GM19463 (cell line): ENCODE data around the gene CCL19.
"Not testable (repeated sequence)": the region's sequence is repeated elsewhere in the genome, so short reads cannot be mapped to it uniquely, and the experiment has no call there.

ENCODE experiments used
- ATAC-seq: cut with Tn5 transposase; IDR thresholded peaks from one replicate; pipeline ENCODE4 v1.9.1; 2021; ENCODE audit warnings: mild to moderate bottlenecking, moderate library complexity; ENCODE audit not compliant: unreplicated experiment

Gene CCL19

GRCh38 chr9:34690983-34691935 lies at the start of gene CCL19:
Gene CCL19 (minus strand): TSS chr9:34691276. CDS start chr9:34691139, 137 bp downstream.
- no peak for ATAC-seq

GRCh38 chr9:34740176-34740575 lies 49.1 kb upstream of the CCL19 start:
- not testable (repeated sequence) for ATAC-seq

- no peak for ATAC-seq
These were observed 46.7 kb upstream of the CCL19 start for GRCh38 chr9:34737677-34738260.

- ATAC-seq: no peak
These were observed 43.6 kb upstream of the CCL19 start for GRCh38 chr9:34734720-34735119.

GRCh38 chr9:34732886-34733285 lies 41.8 kb upstream of the CCL19 start:
- ATAC-seq: no peak

GRCh38 chr9:34732478-34732877 lies 41.4 kb upstream of the CCL19 start:
- ATAC-seq: no peak

- no peak for ATAC-seq
These were observed 32.1 kb upstream of the CCL19 start for GRCh38 chr9:34723141-34723540.

- not testable (repeated sequence) for ATAC-seq
These were observed 28.6 kb upstream of the CCL19 start for GRCh38 chr9:34719769-34720025.

- ATAC-seq: no peak
These were observed 28.1 kb upstream of the CCL19 start for GRCh38 chr9:34719021-34719768.

GRCh38 chr9:34717996-34718614 lies 27.0 kb upstream of the CCL19 start:
- no peak for ATAC-seq

- no peak for ATAC-seq
These were observed 25.6 kb upstream of the CCL19 start for GRCh38 chr9:34716711-34717110.

- ATAC-seq: no peak
These were observed 24.7 kb upstream of the CCL19 start for GRCh38 chr9:34715639-34716215.

GRCh38 chr9:34714007-34714406 lies 22.9 kb upstream of the CCL19 start:
- ATAC-seq: no peak

- ATAC-seq: no peak
These were observed 21.1 kb upstream of the CCL19 start for GRCh38 chr9:34712140-34712539.

GRCh38 chr9:34710023-34710422 lies 18.9 kb upstream of the CCL19 start, which contains the start of gene CCL21:
Gene CCL21 (minus strand): TSS chr9:34710136. CDS start chr9:34710066, 70 bp downstream.
- no peak for ATAC-seq

- ATAC-seq: no peak
These were observed 18.3 kb upstream of the CCL19 start for GRCh38 chr9:34709196-34709978.

GRCh38 chr9:34707130-34707529 lies 16.1 kb upstream of the CCL19 start:
- ATAC-seq: no peak

- ATAC-seq: no peak
These were observed 11.0 kb upstream of the CCL19 start for GRCh38 chr9:34701769-34702736.
